ENCODE results near the gene SLC66A2.

Gene SLC66A2

DNA sequence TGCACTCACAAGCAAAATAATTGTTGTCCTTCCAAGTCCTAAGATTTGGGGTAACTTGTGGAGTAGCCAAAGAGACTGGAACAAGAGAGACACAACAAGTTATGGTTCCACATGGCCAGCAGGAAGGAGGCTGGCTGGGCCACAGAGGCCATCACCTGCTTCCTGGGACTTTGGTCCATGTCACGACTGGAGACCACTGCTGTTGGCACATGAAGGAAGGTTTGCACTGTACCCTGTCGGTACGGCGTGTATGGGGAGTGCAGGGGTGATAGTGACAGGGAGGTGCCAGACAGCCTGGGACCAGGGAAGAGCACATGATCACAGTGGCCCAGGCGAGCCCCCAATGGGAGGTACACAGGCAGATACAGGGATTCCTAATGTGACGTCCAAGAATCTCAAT lies 15.5 kb downstream of the SLC66A2 start:
- POLR2A ChIA-PET (ENCODE audit: low non-redundant PET): no interaction called here
- no peak for DNase-seq (ENCODE audit: low spot score)
- no peak overlapping the region for H3K27ac ChIP-seq
- TF ChIP-seq, protein P1, sequence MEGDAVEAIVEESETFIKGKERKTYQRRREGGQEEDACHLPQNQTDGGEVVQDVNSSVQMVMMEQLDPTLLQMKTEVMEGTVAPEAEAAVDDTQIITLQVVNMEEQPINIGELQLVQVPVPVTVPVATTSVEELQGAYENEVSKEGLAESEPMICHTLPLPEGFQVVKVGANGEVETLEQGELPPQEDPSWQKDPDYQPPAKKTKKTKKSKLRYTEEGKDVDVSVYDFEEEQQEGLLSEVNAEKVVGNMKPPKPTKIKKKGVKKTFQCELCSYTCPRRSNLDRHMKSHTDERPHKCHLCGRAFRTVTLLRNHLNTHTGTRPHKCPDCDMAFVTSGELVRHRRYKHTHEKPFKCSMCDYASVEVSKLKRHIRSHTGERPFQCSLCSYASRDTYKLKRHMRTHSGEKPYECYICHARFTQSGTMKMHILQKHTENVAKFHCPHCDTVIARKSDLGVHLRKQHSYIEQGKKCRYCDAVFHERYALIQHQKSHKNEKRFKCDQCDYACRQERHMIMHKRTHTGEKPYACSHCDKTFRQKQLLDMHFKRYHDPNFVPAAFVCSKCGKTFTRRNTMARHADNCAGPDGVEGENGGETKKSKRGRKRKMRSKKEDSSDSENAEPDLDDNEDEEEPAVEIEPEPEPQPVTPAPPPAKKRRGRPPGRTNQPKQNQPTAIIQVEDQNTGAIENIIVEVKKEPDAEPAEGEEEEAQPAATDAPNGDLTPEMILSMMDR (conservative IDR thresholded peaks at IDR 0.05; ENCODE audit: low read depth): no peak
- CTCF ChIA-PET: no interaction called here

DNA sequence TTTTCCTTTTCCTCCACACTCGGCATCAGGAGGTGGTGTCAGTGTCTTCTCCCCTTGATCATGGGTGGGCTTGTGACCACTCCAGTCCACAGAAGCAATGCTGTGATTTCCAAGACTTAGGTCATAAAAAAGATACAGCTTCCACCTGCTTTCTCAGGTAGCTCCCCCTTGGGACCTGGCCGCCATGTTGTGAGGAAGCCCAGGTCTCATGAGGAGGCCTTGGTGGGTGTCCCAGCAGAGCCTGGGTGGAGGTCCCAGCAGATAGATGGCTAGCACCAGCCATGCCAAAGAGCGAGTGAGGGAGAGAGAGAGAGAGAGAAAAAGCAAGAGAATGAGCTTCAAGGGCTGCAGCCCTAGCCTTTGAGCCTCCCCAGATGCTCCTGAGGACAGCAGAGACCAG lies 16.0 kb downstream of the SLC66A2 start:
- CTCF ChIA-PET: no interaction called here
- POLR2A ChIA-PET (ENCODE audit: low non-redundant PET): no interaction called here
- TF ChIP-seq, protein P1 (conservative IDR thresholded peaks at IDR 0.05; ENCODE audit: low read depth): no peak
- no peak overlapping the region for H3K27ac ChIP-seq
- DNase-seq (ENCODE audit: low spot score): no peak

DNA sequence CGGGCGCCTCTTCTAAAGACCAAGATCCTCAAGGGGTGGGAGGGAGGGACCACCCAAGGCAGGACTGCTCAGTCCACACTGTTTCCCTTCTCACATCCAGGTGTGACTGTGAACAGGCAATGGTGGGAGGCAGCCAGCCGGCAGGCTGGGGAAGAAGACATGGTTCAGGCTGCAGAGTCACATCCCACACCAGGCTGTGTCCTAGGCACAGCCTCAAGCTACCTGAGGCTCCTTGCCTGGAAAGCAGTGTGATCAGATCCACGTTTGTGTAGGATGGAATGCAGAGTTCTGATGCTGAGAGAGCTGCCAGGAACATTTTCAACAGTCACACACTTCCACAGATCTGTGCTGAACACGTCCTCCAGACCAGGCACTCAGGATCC lies 16.4 kb downstream of the SLC66A2 start:
- POLR2A ChIA-PET (ENCODE audit: low non-redundant PET): no interaction called here
- H3K27ac ChIP-seq: no peak overlapping the region

DNA sequence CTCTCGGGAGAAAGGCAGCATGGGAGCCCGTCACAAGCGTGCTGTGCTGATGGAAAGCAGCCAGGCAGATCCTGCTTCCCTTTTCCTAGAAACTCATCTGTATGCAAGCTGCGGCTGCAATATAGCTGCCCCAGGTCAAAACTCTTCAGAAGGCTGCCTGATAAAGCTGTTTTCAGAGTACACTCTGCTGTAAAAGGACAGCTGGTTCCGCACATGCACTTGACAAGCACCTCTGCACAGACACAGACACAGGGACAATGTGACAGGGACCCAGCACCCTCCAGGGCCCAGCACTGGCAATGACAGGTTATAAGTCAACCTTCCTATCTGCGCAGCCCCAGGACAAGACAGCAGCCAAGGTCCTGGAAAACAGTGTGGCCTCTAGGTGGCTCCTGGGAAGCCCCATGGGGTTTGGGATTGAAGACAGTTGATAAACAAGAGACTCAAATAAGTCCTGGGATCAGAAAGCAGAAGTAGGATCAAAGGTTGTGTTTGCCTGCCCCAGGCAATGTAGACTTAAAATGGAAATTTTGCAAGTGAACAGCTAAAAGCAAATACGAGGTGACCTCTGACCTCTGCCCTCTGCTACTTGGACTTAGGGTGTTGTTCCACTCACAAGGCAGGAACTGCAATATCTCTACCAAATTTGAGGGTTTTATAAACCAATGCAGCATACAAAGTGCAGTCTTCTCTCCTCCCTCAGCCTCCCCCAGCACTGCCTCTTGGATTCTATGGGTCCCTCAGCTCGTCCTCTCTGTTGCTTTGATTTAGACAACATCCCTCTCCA lies 16.9 kb downstream of the SLC66A2 start:
- POLR2A ChIA-PET (ENCODE audit: low non-redundant PET): no interaction called here
- TF ChIP-seq, protein P1 (conservative IDR thresholded peaks at IDR 0.05; ENCODE audit: low read depth): no peak
- H3K27ac ChIP-seq: no peak overlapping the region
- CTCF ChIA-PET: no interaction called here
- DNase-seq (ENCODE audit: low spot score): no peak

More for the DNA sequence above, 16.4 kb downstream of the SLC66A2 start:
- CTCF ChIA-PET: no interaction called here
- TF ChIP-seq, protein P1 (conservative IDR thresholded peaks at IDR 0.05; ENCODE audit: low read depth): no peak
- no peak for DNase-seq (ENCODE audit: low spot score)

DNA sequence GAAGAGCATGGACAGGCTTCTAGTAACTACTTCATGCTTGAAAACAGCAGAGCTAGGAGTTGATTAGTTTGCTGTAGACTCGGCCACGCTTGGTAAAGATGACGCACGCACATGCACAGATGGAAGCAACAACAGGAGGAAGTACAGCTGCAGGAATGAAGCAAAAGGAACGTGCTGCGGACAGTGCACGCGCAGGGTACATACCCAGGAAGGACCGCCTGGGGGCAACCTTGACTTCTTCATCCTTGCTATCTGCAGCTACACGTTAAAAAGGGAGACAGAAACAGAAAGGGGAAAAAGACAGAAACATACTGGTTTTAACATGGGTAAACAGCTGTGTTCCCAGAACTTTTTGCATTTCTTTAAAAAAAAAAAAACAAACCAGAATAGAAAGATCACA lies 17.7 kb downstream of the SLC66A2 start:
- TF ChIP-seq, protein P1 (conservative IDR thresholded peaks at IDR 0.05; ENCODE audit: low read depth): no peak
- CTCF ChIA-PET: no interaction called here
- H3K27ac ChIP-seq: no peak overlapping the region
- POLR2A ChIA-PET (ENCODE audit: low non-redundant PET): no interaction called here
- DNase-seq (ENCODE audit: low spot score): no peak

DNA sequence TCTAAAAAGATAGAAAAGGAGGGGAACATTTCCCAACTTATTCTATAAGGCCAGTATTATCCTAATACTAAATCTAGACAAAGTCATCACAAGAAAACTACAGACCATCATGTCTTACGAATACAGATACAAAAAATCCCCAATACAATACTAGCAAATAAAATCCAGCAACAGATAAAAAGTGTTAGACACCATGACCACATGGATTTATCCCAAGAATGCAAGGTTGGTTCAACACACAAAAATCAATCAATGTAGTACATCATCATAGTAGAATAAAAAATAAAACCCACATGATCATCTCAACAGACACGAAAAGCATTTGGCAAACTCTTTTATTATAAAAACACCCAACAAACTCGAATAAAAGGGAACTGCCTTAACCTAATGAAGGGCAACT lies 18.5 kb downstream of the SLC66A2 start:
- CTCF ChIA-PET: no interaction called here
- no peak for DNase-seq (ENCODE audit: low spot score)
- TF ChIP-seq, protein P1 (conservative IDR thresholded peaks at IDR 0.05; ENCODE audit: low read depth): no peak
- POLR2A ChIA-PET (ENCODE audit: low non-redundant PET): no interaction called here
- H3K27ac ChIP-seq: no peak overlapping the region
